ENCODE results near the gene CKAP4.

CKAP4 gene

GRCh38 chr12:106274575-106275121 is 26.8 kb upstream of the CKAP4 start:
- H3K4me3 ChIP-seq (ENCODE audit: low read length): no peak overlapping the region
- TF ChIP-seq CTCF (conservative IDR thresholded peaks at IDR 0.05; ENCODE audit: low read length): no peak
- DNase-seq (ENCODE audit: low read depth): peak; percentile 20

- H3K4me3 ChIP-seq (ENCODE audit: low read length): no peak overlapping the region
- TF ChIP-seq CTCF (conservative IDR thresholded peaks at IDR 0.05; ENCODE audit: low read length): no peak
- DNase-seq (ENCODE audit: low read depth): no peak
These were observed 26.2 kb upstream of the CKAP4 start for GRCh38 chr12:106274012-106274411.

- H3K4me3 ChIP-seq (ENCODE audit: low read length): no peak overlapping the region
- DNase-seq (ENCODE audit: low read depth): no peak
- TF ChIP-seq CTCF (conservative IDR thresholded peaks at IDR 0.05; ENCODE audit: low read length): no peak
These were observed 25.7 kb upstream of the CKAP4 start for GRCh38 chr12:106273491-106273890.

DNA sequence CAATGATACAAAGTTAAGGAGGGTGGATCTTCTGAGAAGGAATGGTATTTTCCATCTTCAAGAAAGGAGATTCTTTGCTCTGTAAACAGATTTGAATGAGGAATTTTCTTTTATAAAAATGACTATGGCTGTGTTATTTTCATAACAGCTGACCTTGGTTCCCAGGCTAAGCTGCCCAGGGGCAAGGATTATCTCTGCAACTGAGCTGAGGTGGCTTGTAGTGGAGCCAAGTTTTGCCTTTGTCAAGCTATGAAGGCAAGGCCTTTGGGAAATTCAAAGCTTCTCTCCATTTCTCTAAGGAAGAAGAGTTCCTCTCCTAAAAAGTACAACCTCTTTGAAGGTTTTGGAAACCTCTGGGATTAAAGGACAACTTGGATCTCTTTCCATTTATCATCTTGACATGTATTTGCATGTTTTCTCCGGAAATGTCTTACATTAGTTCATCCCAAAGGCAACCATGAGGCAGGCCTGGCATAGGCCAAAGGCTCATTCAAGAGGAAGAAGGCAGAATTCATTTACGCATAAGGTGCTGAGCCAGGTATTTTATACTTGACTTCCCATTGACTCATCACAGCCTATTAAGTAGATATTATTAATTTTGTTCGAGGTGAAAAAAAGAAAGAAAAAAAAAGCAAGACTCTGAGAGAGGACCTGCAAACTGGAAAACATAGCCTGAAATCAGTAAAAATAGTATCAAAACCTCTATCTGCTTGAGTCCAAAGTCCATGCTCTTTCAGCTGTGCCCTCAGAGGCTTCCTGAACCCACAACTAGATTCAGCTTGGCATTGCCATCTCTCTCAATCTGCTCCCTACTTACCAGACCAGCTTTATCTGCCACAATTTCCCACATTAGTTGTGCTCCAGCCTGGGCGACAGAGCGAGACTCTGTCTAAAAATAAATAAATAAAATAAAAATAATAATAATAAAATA is 24.0 kb upstream of the CKAP4 start:
- DNase-seq (ENCODE audit: low read depth): no peak
- no peak overlapping the region for H3K4me3 ChIP-seq (ENCODE audit: low read length)
- no peak for TF ChIP-seq CTCF (conservative IDR thresholded peaks at IDR 0.05; ENCODE audit: low read length)

GRCh38 chr12:106269150-106269771 is 21.4 kb upstream of the CKAP4 start:
- no peak for TF ChIP-seq CTCF (conservative IDR thresholded peaks at IDR 0.05; ENCODE audit: low read length)
- no peak for DNase-seq (ENCODE audit: low read depth)
- H3K4me3 ChIP-seq (ENCODE audit: low read length): no peak overlapping the region

GRCh38 chr12:106267535-106267934 is 19.7 kb upstream of the CKAP4 start:
- H3K4me3 ChIP-seq (ENCODE audit: low read length): no peak overlapping the region
- no peak for TF ChIP-seq CTCF (conservative IDR thresholded peaks at IDR 0.05; ENCODE audit: low read length)
- DNase-seq (ENCODE audit: low read depth): no peak

All from AG10803 (cell line).